Measurements from ENCODE around the gene GK. TPM values are rescaled to one million over a fixed set of nuclear protein-coding genes. Genes with fewer than 3 reads are reported as not detected.
"Not testable (repeated sequence)": the region's sequence is repeated elsewhere in the genome, so short reads cannot be mapped to it uniquely, and the experiment has no call there.

Gene GK
- total RNA-seq, 1 donor from 2014 or later, result 2.4 TPM

DNA sequence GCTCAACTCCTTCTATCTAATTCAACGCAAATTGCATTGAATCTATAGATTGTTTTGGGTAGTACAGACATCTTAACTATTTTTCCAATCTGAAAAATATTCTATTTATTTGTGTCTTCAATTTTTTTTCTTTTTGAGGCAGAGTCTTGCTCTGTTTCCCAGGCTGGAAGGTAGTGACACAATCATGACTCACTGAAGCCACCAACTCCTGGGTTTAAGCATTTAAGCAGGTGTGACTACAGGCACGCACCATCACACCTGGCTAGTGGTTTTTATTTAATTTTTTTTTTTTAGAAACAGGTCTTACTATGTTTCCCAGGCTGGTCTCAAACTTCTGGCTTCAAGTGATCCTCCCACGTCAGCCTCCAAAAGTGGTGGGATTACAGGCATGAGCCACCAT is 98.3 kb downstream of the GK start:
- H3K27me3 Mint-ChIP-seq (ENCODE audit: unreplicated experiment), result no peaks in the 10 kb centered on the region
- no peak overlapping the region for H3K4me3 Mint-ChIP-seq (ENCODE audit: unreplicated experiment)
- no peaks in the 10 kb centered on the region for H3K9me3 Mint-ChIP-seq (ENCODE audit: unreplicated experiment)
- no peaks in the 10 kb centered on the region for H3K4me1 Mint-ChIP-seq (ENCODE audit: unreplicated experiment)
- no peak for DNase-seq (ENCODE audit: low spot score)
- H3K36me3 Mint-ChIP-seq (ENCODE audit: low read depth, unreplicated experiment), result no peaks in the 10 kb centered on the region
- no peak for TF ChIP-seq CTCF (IDR thresholded peaks at IDR 0.05; ENCODE audit: unreplicated experiment)
- H3K27ac Mint-ChIP-seq (ENCODE audit: unreplicated experiment), result no peak overlapping the region

DNA sequence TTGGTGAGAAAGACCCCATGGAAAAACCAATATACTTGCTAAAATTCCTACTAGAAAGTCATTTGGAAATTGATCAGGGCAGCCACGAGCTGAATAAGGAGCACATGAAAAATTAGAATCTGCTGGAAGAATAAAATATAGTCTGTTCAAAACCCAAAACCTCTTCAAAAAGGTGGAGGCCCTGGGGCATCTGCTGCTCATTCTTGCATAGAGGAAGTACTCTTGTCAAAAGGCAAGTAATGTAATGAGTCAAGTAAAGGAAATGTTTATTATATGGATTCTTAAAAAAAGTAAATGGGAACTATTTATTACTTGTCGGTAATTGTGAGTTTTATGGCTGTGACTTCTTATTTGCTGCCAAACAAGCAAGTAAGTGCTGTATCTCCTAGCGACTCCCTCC is 109.5 kb downstream of the GK start:
- no peak for DNase-seq (ENCODE audit: low spot score)
- H3K9me3 Mint-ChIP-seq (ENCODE audit: unreplicated experiment), result no peaks in the 10 kb centered on the region
- H3K36me3 Mint-ChIP-seq (ENCODE audit: low read depth, unreplicated experiment), result no peaks in the 10 kb centered on the region
- H3K4me3 Mint-ChIP-seq (ENCODE audit: unreplicated experiment), result no peak overlapping the region
- H3K27me3 Mint-ChIP-seq (ENCODE audit: unreplicated experiment), result no peaks in the 10 kb centered on the region
- no peak overlapping the region for H3K27ac Mint-ChIP-seq (ENCODE audit: unreplicated experiment)
- TF ChIP-seq CTCF (IDR thresholded peaks at IDR 0.05; ENCODE audit: unreplicated experiment), result no peak
- no peaks in the 10 kb centered on the region for H3K4me1 Mint-ChIP-seq (ENCODE audit: unreplicated experiment)

DNA sequence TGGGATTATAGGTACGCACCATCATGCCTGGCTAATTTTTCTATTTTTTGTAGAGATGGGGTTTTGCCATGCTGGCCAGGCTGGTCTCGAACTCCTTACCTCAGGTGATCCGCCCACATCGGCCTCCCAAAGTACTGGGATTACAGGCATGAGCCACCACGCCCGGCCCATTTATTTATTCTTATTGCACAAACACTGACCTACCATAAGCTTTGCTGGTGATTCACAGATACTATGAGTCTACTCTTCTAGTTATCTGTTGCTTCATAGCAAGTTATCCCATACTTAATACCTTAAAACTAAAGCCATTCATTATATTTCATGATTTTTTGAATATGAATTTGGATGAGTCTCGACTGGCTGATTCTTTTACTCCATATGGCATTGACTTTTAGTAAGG is 120.5 kb downstream of the GK start:
- not testable (repeated sequence) for H3K4me3 Mint-ChIP-seq (ENCODE audit: unreplicated experiment); H3K27me3 Mint-ChIP-seq (ENCODE audit: unreplicated experiment); H3K4me1 Mint-ChIP-seq (ENCODE audit: unreplicated experiment); H3K36me3 Mint-ChIP-seq (ENCODE audit: low read depth, unreplicated experiment); H3K9me3 Mint-ChIP-seq (ENCODE audit: unreplicated experiment); DNase-seq (ENCODE audit: low spot score); H3K27ac Mint-ChIP-seq (ENCODE audit: unreplicated experiment)

GRCh38 chrX:30777575-30777974 is 124.4 kb downstream of the GK start:
- H3K27ac Mint-ChIP-seq (ENCODE audit: unreplicated experiment), result no peak overlapping the region
- no peak overlapping the region for H3K4me3 Mint-ChIP-seq (ENCODE audit: unreplicated experiment)
- no peaks in the 10 kb centered on the region for H3K36me3 Mint-ChIP-seq (ENCODE audit: low read depth, unreplicated experiment)
- no peaks in the 10 kb centered on the region for H3K27me3 Mint-ChIP-seq (ENCODE audit: unreplicated experiment)
- TF ChIP-seq CTCF (IDR thresholded peaks at IDR 0.05; ENCODE audit: unreplicated experiment), result no peak
- DNase-seq (ENCODE audit: low spot score), result no peak
- H3K9me3 Mint-ChIP-seq (ENCODE audit: unreplicated experiment), result no peaks in the 10 kb centered on the region
- no peaks in the 10 kb centered on the region for H3K4me1 Mint-ChIP-seq (ENCODE audit: unreplicated experiment)

DNA sequence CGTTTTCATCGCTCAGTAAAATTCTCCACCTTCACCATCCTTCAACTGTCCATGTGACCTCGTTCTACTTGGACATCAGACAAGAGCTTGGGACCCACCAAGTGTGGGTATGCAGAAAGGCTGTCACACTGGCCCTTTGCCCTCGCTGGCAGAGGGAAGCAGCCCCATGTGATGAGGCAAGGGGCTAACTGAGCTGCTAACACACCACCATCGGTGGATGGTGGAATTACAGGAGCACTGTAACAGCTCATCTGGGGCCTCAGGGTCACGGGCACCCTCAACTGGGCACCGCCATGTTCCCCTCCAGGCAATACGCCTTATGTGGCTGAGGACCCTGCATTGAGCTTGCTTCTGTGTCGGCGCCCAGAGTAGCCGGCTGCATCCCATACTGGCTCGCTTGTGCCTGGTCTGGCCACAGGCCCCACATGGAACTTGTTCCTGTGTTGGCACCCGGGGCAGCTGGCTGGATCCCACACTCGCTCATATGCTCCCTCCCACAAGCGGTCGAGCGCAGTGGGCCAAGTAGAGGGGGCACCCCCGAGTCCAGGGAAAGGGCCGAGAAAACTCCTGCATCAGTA is 126.3 kb downstream of the GK start:
- Mint-ChIP-seq H3K4me1 (ENCODE audit: unreplicated experiment) (no peaks in the 10 kb centered on the region), H3K9me3 (ENCODE audit: unreplicated experiment) (no peaks in the 10 kb centered on the region), H3K27ac (ENCODE audit: unreplicated experiment) (no peak overlapping the region), H3K36me3 (ENCODE audit: low read depth, unreplicated experiment) (no peaks in the 10 kb centered on the region), H3K27me3 (ENCODE audit: unreplicated experiment) (no peaks in the 10 kb centered on the region), H3K4me3 (ENCODE audit: unreplicated experiment) (no peak overlapping the region)
- no peak for TF ChIP-seq CTCF (IDR thresholded peaks at IDR 0.05; ENCODE audit: unreplicated experiment)
- no peak for DNase-seq (ENCODE audit: low spot score)

Other genes with a start within 250 kb of the GK start
- gene TASL, start 75.7 kb upstream of the GK start, total RNA-seq (ENCODE audit: unreplicated experiment), result not detected
- 23.8 TPM for gene TAB3, start 235.8 kb downstream of the GK start, total RNA-seq (ENCODE audit: unreplicated experiment)

All from endothelial cell (in vitro differentiated cells).